GM21360 (cell line): ENCODE results near the gene RASSF10.
"Not testable (repeated sequence)": the region's sequence is repeated elsewhere in the genome, so short reads cannot be mapped to it uniquely, and the experiment has no call there.

Experiments used
- ATAC-seq: cut with Tn5 transposase; IDR thresholded peaks from one replicate; pipeline ENCODE4 v1.9.1; 2021; ENCODE audit warnings: mild to moderate bottlenecking, moderate library complexity; ENCODE audit not compliant: unreplicated experiment

The RASSF10 gene

DNA sequence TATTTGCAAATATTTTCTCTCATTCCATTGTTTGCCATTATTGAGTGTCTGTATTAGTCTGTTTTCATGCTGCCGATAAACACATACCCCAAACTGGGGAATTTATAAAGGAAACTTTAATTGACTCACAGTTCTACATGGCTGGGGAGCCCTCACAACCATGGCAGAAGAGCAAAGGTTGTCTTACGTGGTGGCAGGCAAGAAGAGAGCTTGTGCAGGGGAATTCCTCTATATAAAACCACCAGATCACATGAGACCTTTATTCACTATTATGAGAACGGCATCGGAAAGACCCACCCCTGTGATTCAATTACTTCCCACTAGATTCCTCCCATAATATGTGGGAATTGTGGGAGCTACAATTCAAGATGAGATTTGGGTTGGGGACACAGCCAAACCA is 10.2 kb downstream of the RASSF10 start:
- no peak for ATAC-seq

DNA sequence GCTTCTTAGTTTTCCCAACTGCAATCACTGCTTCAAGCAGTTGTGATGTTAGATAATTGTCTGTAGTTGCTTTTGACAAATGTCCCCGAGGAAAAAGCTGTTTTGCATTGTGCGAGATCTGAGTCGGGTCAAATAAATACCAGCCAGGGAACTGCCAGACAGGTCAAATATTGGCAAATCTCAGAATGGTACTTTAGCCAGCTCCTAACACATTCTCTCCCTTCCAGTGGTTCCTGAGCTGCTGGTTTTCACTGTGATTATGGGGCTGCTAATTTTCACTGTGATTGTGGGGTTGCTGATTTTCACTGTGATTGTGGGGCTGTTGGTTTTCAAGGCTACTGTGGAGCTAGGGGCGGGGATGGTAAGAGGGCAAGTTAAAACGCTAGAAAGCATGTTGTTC is 14.3 kb downstream of the RASSF10 start:
- ATAC-seq: no peak

DNA sequence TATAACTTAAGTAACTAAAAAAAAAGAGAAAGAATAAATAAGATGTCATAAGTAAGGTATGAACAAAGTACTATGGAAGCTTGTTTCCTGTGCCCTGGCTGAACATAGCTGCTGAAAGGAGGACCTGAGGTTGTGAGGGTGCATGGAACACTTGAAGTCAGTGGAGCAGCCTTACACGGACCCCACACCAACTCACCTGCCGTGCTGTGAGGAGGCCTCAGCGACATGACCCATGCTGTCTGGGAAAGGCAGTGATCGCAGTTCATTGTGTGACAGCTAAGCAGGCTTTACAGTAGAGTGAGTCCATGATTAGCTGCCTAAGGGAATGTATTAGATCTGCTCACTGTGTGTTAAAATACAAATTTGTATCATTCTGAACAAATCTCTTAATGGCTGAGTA is 17.6 kb downstream of the RASSF10 start:
- no peak for ATAC-seq

DNA sequence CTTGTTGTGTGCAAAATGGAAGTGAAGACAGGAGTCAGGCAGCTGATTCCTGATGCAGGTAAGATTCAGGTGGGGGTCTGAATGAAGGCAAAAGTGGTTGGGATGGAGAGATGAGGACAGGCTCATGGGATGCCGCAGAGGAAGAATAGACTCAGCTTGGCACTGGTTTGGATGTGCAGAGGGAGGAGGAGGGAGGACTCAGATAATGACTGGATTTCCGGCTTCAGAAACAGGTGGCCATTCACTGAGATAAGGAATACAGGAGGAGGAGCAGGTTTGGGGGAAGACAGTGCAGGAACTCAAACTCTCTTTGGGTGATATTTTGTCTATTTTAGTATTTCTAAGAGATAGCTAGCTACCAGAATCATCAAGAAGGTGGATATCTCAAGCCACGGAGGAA is 19.2 kb downstream of the RASSF10 start:
- ATAC-seq: no peak

DNA sequence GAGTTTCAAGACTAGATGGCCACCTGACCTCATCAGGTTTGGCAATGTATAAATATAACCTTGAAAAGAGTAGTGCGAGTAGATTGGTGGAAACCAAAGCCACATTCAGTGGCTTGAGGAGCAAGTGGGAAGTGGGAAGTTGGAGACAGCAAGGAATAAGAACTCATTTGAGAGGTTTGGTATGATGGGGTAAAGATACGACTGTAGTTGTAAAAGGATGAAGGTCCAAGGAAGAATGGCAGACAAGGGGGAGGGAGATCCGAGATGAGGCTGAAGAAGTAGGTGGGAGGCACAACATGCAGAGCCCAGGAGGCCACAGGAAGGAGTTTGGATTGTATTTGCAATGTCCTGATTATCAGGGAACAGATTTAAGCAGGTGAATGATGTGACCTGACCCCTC is 20.8 kb downstream of the RASSF10 start:
- no peak for ATAC-seq

DNA sequence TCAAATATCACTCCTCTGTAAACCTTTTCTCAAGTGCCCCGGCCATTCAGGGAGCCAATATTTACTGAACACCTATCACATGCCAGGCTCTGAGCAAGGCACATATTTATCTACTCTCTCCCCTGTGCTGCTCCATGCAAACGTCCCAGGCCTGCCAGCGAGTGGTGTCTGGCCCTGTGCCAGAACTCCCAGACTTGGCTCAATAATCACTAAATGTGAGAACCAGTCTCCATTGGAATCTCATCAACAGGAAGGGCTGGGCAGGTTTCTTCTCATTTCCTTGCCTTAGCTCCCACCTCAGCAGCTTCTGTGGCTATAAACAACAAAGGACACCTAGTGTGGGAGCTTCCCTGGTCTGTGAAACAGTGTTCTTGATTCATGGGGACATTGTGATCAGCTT is 21.7 kb downstream of the RASSF10 start:
- no peak for ATAC-seq

DNA sequence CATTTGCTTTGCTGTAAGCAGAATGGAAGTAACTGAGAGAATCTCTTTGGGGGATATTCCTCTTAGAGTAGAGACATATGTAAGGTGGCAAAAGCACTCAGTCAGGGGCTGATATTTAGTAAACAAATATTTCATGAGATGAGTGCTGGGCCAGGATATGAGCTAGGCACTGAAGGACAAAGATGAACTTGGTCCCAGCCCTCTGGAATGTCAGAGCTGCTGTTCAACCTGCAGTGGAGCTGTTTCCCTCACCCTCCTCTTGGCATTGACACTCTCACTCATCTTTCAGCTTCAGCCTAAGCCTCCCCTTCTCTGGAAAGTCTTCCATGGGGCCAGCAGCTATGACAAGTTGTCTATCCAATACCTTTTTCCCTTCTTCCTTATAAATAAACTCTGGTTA is 22.2 kb downstream of the RASSF10 start:
- ATAC-seq: no peak

DNA sequence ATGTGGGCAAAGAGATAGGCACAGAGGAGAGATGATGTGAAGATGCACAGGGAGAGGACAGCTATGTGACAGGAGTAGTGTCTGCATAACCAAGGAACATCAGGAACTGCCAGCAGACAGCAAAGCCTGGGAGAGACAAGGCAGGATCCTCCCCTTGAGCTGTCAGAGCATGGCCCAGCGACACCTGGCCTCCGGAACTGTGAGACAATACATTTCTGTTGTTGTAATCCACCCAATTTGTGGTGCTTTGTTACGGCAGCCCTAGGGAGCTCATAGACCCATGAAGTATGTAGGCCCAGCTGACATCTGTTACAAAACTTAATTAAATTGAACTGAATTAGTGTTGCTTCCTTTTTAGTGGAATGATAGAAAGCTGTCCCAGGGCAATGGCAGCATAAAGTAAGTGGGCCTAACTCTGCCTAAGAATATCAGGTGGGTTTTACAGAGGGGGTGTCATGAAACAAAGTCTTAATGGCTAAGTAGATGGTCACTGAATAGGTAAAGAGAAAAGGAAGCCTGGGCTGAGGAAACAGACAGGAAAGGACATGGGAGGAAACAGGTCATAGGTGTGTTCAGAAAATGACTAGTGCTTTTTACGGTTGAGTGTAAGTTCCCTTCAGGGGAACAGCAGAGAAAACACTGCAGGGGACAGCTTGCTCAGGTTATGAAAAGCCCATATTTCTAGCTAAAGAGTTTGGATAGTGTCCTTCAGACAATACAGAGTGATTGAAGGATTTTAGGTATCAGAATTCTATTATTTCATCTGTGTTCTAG is 24.8 kb downstream of the RASSF10 start:
- ATAC-seq: no peak

DNA sequence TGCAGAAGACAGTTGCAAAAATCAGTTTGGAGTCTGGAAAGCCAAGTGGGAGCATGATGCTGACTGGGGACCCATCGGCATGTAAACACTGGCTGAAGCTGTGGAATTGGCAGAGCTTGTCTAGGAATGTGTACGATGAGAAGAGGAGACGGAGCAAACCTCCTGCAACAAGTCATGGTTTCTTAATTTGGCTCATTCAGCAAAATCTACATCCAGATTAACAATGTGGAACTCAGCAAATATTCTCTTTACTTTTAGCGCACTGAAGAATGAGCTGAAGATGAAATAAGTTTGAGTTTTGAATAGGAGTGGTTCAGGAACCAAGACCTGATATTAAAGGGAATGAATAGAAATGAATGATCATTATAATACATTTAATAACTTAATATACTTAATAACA is 26.6 kb downstream of the RASSF10 start:
- ATAC-seq: no peak

DNA sequence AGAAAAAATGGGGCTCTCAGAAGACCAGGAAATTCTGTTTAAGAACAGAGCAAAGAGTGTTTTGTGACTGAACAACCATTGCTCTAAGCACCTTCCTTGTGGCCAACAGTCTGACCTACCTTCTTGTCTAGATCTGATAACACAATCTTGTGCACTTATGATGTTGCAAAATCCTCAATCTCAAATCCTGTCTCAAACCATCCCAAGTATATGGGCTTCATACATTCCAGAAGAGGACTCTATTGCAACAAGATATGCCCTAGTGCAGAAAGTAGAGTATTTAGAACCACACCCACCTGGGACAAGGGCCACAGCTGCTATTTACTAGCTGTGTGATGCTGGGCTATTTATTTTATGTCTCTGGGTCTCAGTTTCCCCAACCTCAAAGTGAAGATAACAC is 27.1 kb downstream of the RASSF10 start:
- no peak for ATAC-seq

DNA sequence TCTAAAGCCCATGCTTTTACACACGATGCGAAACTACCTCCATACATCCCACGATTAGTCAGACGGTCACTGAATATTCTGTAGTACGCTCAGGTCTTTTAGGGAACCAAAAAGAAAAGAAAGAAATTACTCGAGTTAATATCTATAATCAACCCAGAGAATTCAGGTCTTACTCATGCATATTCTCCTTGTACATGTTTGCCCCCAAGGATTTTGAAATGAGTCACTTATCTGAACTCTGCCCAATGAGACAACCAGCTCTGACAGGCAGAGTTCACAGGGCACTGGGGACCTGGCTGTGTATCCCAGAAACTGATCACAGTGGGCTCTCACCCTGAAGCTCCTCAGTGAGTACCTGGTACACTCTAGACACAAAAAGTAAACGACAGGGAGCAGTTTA is 29.2 kb downstream of the RASSF10 start:
- no peak for ATAC-seq

DNA sequence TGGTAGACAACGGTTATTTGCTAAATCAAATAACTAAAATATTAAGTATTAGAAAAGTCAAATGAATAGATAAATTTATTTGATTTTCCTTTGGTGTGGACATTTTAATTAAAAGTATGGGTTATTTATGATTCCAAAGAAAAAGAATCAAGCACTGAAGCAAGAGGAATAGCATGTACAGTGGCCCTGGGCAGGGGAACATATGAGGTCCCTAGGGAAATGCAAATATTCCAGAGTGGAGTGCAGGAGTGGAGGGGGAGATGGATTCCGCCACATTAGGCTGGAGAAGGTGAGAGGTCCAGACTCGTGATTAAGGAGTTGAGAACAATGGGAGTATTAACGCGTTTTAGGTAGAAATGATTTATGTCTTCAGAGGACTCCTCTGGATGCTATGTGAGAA is 30.0 kb downstream of the RASSF10 start:
- no peak for ATAC-seq

DNA sequence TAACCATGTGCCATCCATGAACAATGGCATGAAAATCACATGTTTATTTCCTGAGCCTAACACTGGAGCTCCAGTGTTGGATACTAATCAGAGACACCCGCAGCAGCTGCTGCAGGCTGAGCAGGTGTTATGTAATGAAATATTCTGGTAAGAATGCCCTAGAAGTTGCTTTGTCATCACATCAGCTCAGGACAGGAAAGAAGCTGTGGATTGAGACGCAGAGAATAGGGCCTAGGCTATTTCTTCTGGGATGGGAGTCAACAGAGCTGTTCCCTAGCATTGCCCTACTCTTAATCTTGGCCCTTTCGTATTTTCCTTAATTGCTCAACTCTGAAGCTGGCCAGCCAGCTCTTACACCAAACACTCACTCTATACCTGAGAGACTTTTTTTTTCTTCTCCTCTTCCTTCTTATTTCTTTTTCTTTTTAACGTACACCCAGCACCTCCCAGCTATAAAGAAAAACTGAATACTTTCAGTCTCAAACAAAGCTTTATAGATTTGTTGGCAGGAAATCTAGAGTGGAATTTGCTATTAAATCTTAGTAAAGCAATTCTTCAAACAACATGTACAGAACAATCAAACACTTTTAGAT is 31.9 kb downstream of the RASSF10 start:
- no peak for ATAC-seq

DNA sequence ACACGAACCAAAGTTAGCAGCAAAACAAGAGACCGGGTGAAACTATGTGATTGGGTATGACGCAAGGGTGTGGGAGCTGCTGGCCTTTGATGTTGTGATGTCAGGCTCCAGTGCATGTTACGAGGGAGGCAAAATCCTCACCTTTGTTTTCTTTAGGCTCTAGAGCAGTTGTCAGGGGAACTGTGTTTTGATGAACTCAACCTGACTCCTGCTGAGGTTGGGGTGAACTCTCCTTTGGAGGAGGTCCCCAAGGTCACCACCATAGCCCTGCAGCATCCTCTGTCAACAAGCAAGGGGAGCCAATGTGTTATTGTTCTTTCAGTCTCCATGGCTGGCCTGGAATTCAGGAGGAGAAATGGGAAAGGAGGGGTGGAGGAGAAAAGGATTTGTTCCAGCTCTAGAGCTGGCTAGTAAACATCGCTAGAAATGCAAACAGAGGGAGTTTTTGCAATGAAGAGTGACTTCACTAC is 33.8 kb downstream of the RASSF10 start:
- no peak for ATAC-seq

DNA sequence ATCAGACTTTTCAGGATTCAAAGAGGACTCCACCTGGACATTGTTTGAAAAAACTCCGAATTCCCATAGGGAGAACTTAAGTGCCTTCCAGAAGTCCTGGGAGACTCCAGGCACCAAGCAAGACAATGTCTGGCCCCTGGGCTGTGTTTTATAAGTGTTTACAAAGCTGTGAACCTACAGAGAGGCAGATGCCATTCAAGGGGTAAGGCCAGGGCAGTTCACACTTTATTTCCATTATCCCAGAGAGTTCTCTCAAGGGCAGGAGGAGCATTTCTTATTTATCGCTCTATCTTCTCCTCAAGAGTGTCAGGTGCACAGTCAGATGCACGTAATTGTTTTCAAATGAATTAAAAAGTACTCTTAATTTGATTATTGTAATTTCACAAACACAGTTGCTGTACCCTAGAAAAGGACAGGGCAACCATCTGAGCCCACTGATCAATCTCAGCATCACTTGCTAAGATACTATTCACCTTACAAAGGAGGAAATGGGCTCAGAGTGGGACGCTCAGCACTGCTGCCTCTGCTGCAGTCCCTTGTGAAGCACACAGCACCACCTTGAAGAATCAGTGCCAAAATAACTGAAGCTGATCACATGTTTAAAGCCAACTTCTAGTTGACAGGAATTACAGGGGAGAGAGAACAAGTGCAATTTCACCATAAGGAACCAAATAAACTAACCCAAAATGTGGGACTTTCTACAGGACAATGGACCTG is 35.0 kb downstream of the RASSF10 start:
- ATAC-seq: no peak

DNA sequence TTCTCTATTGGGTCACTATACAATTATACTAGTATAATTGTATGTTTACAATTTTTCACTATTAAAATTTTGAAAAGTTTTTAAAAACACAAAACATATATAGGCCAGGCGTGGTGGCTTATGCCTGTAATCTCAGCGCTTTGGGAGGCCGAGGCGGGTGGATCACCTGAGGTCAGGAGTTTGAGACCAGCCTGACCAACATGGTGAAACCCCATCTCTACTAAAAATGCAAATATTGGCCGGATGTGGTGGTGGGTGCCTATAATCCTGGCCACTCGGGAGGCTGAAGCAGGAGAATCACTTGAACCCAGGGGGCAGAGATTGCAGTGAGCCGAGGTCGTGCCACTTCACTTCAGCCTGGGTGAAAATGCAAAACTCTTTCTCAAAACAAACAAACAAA is 36.0 kb downstream of the RASSF10 start:
- ATAC-seq: not testable (repeated sequence)

DNA sequence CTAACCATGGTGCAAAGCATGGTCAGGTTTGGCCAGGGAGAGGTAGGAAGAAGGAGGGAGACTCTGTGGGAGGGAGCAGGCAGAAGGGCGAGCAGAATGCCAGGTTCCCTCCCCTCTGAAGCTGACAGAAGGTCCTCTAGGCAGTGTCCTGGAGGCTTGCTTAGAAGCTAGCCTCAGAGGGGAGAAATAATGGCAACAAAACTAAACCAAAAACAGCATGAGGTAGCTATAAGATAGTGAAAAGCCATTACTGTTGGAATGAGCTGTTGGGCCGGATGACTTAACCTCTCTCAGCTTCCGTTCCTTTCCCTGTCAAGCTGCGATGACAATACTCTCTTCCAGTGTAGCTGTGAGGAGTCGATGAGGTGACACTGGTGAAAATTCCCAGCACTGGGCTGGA is 36.6 kb downstream of the RASSF10 start:
- no peak for ATAC-seq

DNA sequence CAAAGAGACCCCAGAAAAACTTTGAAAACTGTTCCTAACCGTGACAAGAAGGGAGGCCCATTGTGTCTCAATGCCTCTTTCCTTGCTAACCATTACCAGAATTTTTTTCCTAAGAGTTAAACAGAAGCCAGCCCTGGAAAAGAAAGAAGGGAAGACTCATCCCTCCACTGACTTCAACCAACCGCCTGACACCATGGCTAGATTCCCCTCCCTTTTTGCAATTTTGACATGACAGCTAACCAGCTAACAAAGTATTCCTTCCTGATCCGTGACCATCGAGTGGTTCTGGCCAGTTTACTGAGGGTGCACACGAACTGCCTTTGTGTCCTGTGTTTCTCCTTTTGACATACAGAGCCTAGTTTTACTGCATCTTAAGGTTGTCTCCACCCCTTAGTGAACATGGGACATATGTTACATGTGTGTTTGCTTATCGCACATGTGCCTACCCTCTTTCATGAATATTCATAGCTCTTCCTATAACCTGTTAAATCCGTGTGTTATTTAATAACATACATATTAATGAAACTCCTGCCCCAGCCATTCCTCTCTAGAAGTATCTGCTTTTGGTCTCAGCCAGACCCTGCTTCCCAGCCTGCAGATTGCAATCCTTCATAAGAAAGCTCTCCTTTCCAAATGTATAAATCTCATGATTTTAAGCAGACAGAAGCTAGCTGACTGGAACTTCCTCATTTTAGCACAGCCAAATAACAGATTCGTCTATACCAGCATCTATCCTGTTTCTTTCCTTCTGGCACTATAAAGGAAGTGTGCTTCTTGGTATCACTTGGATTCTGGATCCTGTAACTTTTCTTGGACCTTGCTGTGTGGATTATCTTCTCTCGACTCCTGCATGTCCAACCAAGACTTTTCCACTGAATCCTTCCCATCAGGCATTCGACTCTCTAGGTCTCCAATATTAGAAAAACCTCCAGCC is 37.8 kb downstream of the RASSF10 start:
- no peak for ATAC-seq

DNA sequence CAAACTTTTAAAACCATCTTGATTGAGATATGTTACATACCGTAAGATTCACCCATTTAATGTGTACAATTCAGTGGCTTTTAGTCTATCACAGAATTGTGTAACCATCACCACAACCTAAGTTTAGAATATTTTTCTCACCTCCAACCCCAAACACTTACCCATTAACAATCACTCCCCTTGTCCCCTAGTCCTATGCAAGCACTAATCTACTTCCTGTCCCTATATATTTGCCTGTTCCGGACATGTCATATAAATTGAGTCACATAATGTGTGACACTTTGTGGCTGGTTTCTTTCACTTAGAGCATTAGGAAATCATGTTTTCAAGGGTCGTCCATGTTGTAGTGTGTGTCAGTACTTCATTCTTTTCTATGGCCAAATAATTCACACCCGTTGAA is 38.8 kb downstream of the RASSF10 start:
- no peak for ATAC-seq

DNA sequence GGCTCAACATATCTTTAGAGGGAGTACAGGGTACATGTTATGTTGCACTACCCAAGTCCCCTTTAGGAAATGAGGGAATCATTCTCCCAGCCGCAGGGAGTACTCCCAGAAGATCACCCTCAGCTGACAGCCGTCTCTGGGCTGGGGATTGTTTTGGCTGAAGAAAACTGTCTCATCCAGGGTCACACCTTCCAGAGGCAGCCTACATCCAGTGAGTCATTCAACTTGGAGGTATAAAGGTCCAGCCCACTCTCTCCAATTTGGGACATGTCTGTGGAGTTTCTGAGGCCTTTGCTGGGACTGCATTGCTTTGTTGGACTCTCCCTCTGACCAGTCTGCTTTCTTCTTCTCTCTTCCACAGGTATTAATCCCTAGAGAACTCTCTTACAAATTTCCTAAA is 42.1 kb downstream of the RASSF10 start:
- ATAC-seq: no peak

DNA sequence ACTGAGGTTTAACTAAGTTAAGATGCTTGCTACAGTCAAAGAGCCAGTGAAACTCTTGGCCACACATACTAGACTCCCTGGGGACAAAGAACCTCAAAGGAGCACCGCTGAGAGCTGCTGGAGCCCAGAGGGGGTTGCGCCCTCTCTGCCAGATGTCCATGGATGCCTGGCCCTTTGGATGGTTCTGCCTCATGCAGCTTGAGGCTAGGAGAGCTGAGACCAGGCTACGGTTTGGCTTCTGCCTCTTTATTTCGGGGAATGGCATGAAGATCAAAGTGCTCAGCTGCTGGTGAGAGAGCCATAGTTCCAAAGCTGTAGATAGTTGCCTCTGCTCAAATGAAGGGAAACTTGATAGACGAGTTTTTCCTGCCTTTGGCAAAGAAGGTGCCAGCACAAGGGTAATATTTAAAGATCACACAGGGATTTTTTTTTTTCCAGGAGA is 43.0 kb downstream of the RASSF10 start:
- no peak for ATAC-seq
